ENCODE results near the gene ERCC1.

GRCh38 chr19:45440259-45440638, 16.5 kb upstream of the ERCC1 start:
- TF ChIP-seq CTCF (IDR thresholded peaks at IDR 0.05) (no peak), PREB (CRISPR knock-in tag; IDR thresholded peaks at IDR 0.05; ENCODE audit: borderline replicate concordance) (no peak)

All from WTC11 (cell line).